H9 (cell line): Measurements from ENCODE around the gene ARPC4. TPM values are rescaled to one million over a fixed set of nuclear protein-coding genes. Genes with fewer than 3 reads are reported as not detected.

ENCODE experiments used
- DNase-seq: peaks from one replicate; pipeline ENCODE4 v3.0.0-alpha.2; 2017
- H2AFZ ChIP-seq: one replicate; pipeline ENCODE4 v1.6.1; 2013; ENCODE audit warnings: mild to moderate bottlenecking, low read length, control low read depth, moderate library complexity
- H2AK5ac ChIP-seq: 2 replicates; pipeline ENCODE4 v1.6.1; 2013; ENCODE audit warnings: low read length, control low read depth, mixed read lengths; ENCODE audit not compliant: insufficient read length
- H2BK120ac ChIP-seq: one replicate; pipeline ENCODE4 v1.6.1; 2013; ENCODE audit warnings: low read depth, mild to moderate bottlenecking, low read length, control low read depth, inconsistent platforms; ENCODE audit not compliant: poor library complexity, severe bottlenecking
- H2BK12ac ChIP-seq: 2 replicates; pipeline ENCODE4 v1.6.1; 2013; ENCODE audit warnings: low read length, control low read depth, mixed read lengths, low read depth; ENCODE audit not compliant: insufficient read length
- H2BK15ac ChIP-seq: 2 replicates; pipeline ENCODE4 v1.6.1; 2013; ENCODE audit warnings: low read depth, low read length, control low read depth
- H2BK20ac ChIP-seq: one replicate; pipeline ENCODE4 v1.6.1; 2013; ENCODE audit warnings: low read depth, mild to moderate bottlenecking, low read length, control low read depth, inconsistent platforms; ENCODE audit not compliant: poor library complexity, severe bottlenecking
- H2BK5ac ChIP-seq: 2 replicates; pipeline ENCODE4 v1.6.1; 2013; ENCODE audit warnings: low read length, control low read depth, mixed read lengths; ENCODE audit not compliant: insufficient read length
- H3K14ac ChIP-seq: 2 replicates; pipeline ENCODE4 v1.6.1; 2013; ENCODE audit warnings: low read length, control low read depth; ENCODE audit not compliant: insufficient read depth
- H3K18ac ChIP-seq: 2 replicates; pipeline ENCODE4 v1.6.1; 2013; ENCODE audit warnings: low read depth, mild to moderate bottlenecking, mixed read lengths, low read length, control low read depth; ENCODE audit not compliant: insufficient read length
- H3K23ac ChIP-seq: 2 replicates; pipeline ENCODE4 v1.6.1; 2013; ENCODE audit warnings: low read length, control low read depth, mixed read lengths, low read depth; ENCODE audit not compliant: insufficient read length
- H3K23me2 ChIP-seq: 2 replicates; pipeline ENCODE4 v1.6.1; 2013; ENCODE audit warnings: low read depth, mild to moderate bottlenecking, mixed read lengths, low read length, control low read depth; ENCODE audit not compliant: insufficient read length, poor library complexity, severe bottlenecking
- H3K27ac ChIP-seq: 2 replicates; pipeline ENCODE4 v1.5.1; 2013; ENCODE audit warnings: low read length, control low read depth, mixed read lengths, low read depth; ENCODE audit not compliant: insufficient read length
- H3K27me3 ChIP-seq: 2 replicates; pipeline ENCODE4 v1.6.1; 2013; ENCODE audit warnings: low read length, control low read depth, inconsistent platforms; ENCODE audit not compliant: insufficient read depth
- H3K4ac ChIP-seq: 2 replicates; pipeline ENCODE4 v1.6.1; 2013; ENCODE audit warnings: low read depth, mild to moderate bottlenecking, control low read depth, inconsistent platforms, low read length, moderate library complexity
- H3K4me1 ChIP-seq: 2 replicates; pipeline ENCODE4 v1.6.1; 2013; ENCODE audit warnings: low read length, control low read depth, inconsistent platforms; ENCODE audit not compliant: insufficient read depth
- H3K4me2 ChIP-seq: 2 replicates; pipeline ENCODE4 v1.6.1; 2013; ENCODE audit warnings: low read length, control low read depth, mixed read lengths; ENCODE audit not compliant: insufficient read length, insufficient read depth
- H3K56ac ChIP-seq: 2 replicates; pipeline ENCODE4 v1.6.1; 2013; ENCODE audit warnings: low read depth, mild to moderate bottlenecking, mixed read lengths, low read length, control low read depth; ENCODE audit not compliant: insufficient read length
- H3K79me1 ChIP-seq: 2 replicates; pipeline ENCODE4 v1.6.1; 2013; ENCODE audit warnings: low read depth, mild to moderate bottlenecking, moderate library complexity, low read length, control low read depth, inconsistent platforms; ENCODE audit not compliant: insufficient read depth, poor library complexity, severe bottlenecking
- H3K79me2 ChIP-seq: 2 replicates; pipeline ENCODE4 v1.6.1; 2013; ENCODE audit warnings: low read length, control low read depth, inconsistent platforms; ENCODE audit not compliant: insufficient read depth
- H3K9ac ChIP-seq: 2 replicates; pipeline ENCODE4 v1.6.1; 2013; ENCODE audit warnings: low read length, control low read depth, mixed read lengths; ENCODE audit not compliant: insufficient read length; ENCODE audit errors: extremely low read depth
- H3K9me3 ChIP-seq: one replicate; pipeline ENCODE4 v1.6.1; 2013; ENCODE audit warnings: low read depth, low read length, inconsistent platforms; ENCODE audit not compliant: control insufficient read depth
- H3T11ph ChIP-seq: one replicate; pipeline ENCODE4 v1.6.1; 2013; ENCODE audit warnings: mild to moderate bottlenecking, low read length, control low read depth, inconsistent platforms
- H4K20me1 ChIP-seq: one replicate; pipeline ENCODE4 v1.6.1; 2013; ENCODE audit not compliant: control insufficient read depth, insufficient read length, insufficient read depth
- H4K5ac ChIP-seq: 2 replicates; pipeline ENCODE4 v1.6.1; 2013; ENCODE audit warnings: low read depth, mild to moderate bottlenecking, mixed read lengths, low read length, control low read depth; ENCODE audit not compliant: insufficient read length
- H4K8ac ChIP-seq: replicated peaks from 2 replicates; pipeline ENCODE4 v1.6.1; 2013; ENCODE audit warnings: low read length, control low read depth, mixed read lengths, low read depth; ENCODE audit not compliant: insufficient read length
- H4K91ac ChIP-seq: 2 replicates; pipeline ENCODE4 v1.6.1; 2013; ENCODE audit warnings: low read depth, mild to moderate bottlenecking, moderate library complexity, mixed read lengths, low read length, control low read depth; ENCODE audit not compliant: insufficient read length
- H3K27ac Mint-ChIP-seq, 3 experiments: 2 replicates in 2 of 3; 3 replicates in 1 of 3; pipeline ENCODE4 v1.8.0; 2020 to 2021; ENCODE audit warnings: mixed read lengths in 3 of 3, mild to moderate bottlenecking in 1 of 3, moderate library complexity in 1 of 3
- H3K27me3 Mint-ChIP-seq: 2 replicates; pipeline ENCODE4 v1.8.0; 2021; ENCODE audit warnings: low read depth, mild to moderate bottlenecking, moderate library complexity, mixed read lengths
- H3K36me3 Mint-ChIP-seq, 3 experiments: 2 replicates in 2 of 3; 3 replicates in 1 of 3; pipeline ENCODE4 v1.8.0; 2020 to 2021; ENCODE audit warnings: low read depth in 3 of 3, mixed read lengths in 3 of 3; ENCODE audit not compliant: insufficient read depth in 1 of 3
- H3K4me1 Mint-ChIP-seq, 2 experiments: 2 replicates each; pipeline ENCODE4 v1.8.0; 2020; ENCODE audit warnings: mixed read lengths in 2 of 2
- H3K4me3 Mint-ChIP-seq, 2 experiments: 2 replicates in 1 of 2; 3 replicates in 1 of 2; pipeline ENCODE4 v1.8.0; 2020 to 2021; ENCODE audit warnings: mild to moderate bottlenecking in 2 of 2, mixed read lengths in 2 of 2, moderate library complexity in 1 of 2
- H3K9me3 Mint-ChIP-seq, 2 experiments: 2 replicates in 1 of 2; 3 replicates in 1 of 2; pipeline ENCODE4 v1.8.0; 2020; ENCODE audit warnings: mild to moderate bottlenecking in 2 of 2, mixed read lengths in 2 of 2, moderate library complexity in 1 of 2
- WGBS: extraction: QIAGEN DNeasy Blood & Tissue Kit; methylation state at CpG from one replicate; pipeline ENCODE4 v1.1.7; 2013; ENCODE audit warnings: missing lambda C conversion rate, low lambda C conversion rate, mixed read lengths; ENCODE audit not compliant: insufficient read length; ENCODE audit errors: extremely low coverage; 5-methylcytosine and 5-hydroxymethylcytosine counted together
- total RNA-seq: library from RNA; stranded (reverse); gene quantifications from 2 replicates; pipeline ENCODE4 v1.2.1, GENCODE V29; 2021
- TF ChIP-seq, protein P1 (sequence below): fragments of 200-600 bp; sonication (generic); conservative IDR thresholded peaks from 3 replicates; pipeline ENCODE4 v1.8.0; 2021; ENCODE audit warnings: antibody characterized with exemption, mild to moderate bottlenecking

ARPC4 gene
- total RNA-seq, 1 experiment from 2014 or later: 161 TPM

DNA sequence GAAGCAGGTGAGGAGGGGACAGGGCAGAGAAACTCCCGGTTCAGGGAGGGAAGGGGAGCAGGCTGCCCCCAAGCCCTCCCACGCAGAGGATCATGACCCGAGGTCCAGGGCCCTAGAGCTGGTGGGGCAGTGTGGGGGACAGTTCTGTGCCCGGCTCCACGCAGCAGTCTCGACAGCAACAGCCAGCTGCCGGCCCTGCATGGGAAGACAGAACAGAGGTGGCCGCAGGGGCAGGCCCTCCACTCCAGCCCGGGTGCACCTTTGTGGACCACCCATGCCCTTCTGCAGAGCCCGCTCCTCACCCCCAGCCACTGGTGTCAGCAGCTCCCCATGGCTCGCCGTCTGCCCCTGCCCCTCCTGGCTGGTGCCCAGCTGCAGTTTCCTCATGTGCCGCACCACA, 35.5 kb upstream of the ARPC4 start:
- TF ChIP-seq, protein P1, sequence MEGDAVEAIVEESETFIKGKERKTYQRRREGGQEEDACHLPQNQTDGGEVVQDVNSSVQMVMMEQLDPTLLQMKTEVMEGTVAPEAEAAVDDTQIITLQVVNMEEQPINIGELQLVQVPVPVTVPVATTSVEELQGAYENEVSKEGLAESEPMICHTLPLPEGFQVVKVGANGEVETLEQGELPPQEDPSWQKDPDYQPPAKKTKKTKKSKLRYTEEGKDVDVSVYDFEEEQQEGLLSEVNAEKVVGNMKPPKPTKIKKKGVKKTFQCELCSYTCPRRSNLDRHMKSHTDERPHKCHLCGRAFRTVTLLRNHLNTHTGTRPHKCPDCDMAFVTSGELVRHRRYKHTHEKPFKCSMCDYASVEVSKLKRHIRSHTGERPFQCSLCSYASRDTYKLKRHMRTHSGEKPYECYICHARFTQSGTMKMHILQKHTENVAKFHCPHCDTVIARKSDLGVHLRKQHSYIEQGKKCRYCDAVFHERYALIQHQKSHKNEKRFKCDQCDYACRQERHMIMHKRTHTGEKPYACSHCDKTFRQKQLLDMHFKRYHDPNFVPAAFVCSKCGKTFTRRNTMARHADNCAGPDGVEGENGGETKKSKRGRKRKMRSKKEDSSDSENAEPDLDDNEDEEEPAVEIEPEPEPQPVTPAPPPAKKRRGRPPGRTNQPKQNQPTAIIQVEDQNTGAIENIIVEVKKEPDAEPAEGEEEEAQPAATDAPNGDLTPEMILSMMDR: no peak
- no peak overlapping the region for H2AFZ ChIP-seq
- no peak overlapping the region for H3K27ac ChIP-seq
- WGBS: no CpG with 5 or more reads among the region's 13 CpGs
- no peak overlapping the region for H3T11ph ChIP-seq
- no peak overlapping the region for H3K56ac ChIP-seq
- no peak overlapping the region for H3K23ac ChIP-seq
- DNase-seq: no peak
- no peaks in the 10 kb centered on the region for H3K79me2 ChIP-seq
- H3K79me1 ChIP-seq: no peaks in the 10 kb centered on the region
- no peak overlapping the region for H3K14ac ChIP-seq
- no peaks in the 10 kb centered on the region for H3K27me3 ChIP-seq
- no peak overlapping the region for H4K8ac ChIP-seq
- H4K5ac ChIP-seq: no peak overlapping the region
- H2BK20ac ChIP-seq: no peak overlapping the region
- H3K4me1 Mint-ChIP-seq: no peaks in the 10 kb centered on the region
- H3K27me3 Mint-ChIP-seq: peaks cover 5% of the 10 kb centered on the region
- H4K20me1 ChIP-seq: no peaks in the 10 kb centered on the region
- no peaks in the 10 kb centered on the region for H3K4me1 ChIP-seq
- no peak overlapping the region for H3K27ac Mint-ChIP-seq
- H2BK120ac ChIP-seq: no peak overlapping the region
- H3K18ac ChIP-seq: no peak overlapping the region
- no peak overlapping the region for H2BK5ac ChIP-seq
- no peaks in the 10 kb centered on the region for H3K9me3 Mint-ChIP-seq
- H2BK12ac ChIP-seq: no peak overlapping the region
- H3K9me3 ChIP-seq: no peaks in the 10 kb centered on the region
- H4K91ac ChIP-seq: no peak overlapping the region
- H3K36me3 Mint-ChIP-seq: peaks cover 26 to 77% (median 64%) of the 10 kb centered on the region in 3 experiments
- H3K4ac ChIP-seq: no peak overlapping the region
- H2BK15ac ChIP-seq: no peak overlapping the region
- no peak overlapping the region for H3K4me2 ChIP-seq
- H2AK5ac ChIP-seq: no peak overlapping the region
- H3K23me2 ChIP-seq: no peaks in the 10 kb centered on the region
- H3K9ac ChIP-seq: no peak overlapping the region
- H3K4me3 Mint-ChIP-seq: no peak overlapping the region; a peak in 1 of 5 replicates
